Esophagus muscularis mucosa (tissue), 4 donors: ENCODE data around the gene ZFP91. TPM values are rescaled to one million over a fixed set of nuclear protein-coding genes. Genes with fewer than 3 reads are reported as not detected.

Source experiments
- DNase-seq: peaks from one replicate; pipeline ENCODE4 v3.0.0-alpha.2; 2017; ENCODE audit errors: extremely low spot score
- H3K27ac ChIP-seq, 4 donors: fragments of 200-600 bp; sonication (generic); replicated peaks in 1 of 4; 1 replicate in 3 of 4; 2 replicates in 1 of 4; pipeline ENCODE4 v1.5.1; 2016 to 2019; ENCODE audit warnings: mild to moderate bottlenecking in 1 of 4
- H3K27me3 ChIP-seq, 4 donors: fragments of 200-600 bp; sonication (generic); one replicate each; pipeline versions ENCODE4 v1.5.1 to v1.6.0; 2016 to 2019
- H3K36me3 ChIP-seq, 4 donors: fragments of 200-600 bp; sonication (generic); one replicate each; pipeline ENCODE4 v1.5.1; 2016 to 2019
- H3K4me1 ChIP-seq, 4 donors: fragments of 200-600 bp; sonication (generic); one replicate each; pipeline ENCODE4 v1.5.1; 2016 to 2019
- H3K4me3 ChIP-seq, 4 donors: fragments of 200-600 bp; sonication (generic); 1 replicate in 2 of 4; 2 replicates in 2 of 4; pipeline ENCODE4 v1.5.1; 2016 to 2019; ENCODE audit warnings: mild to moderate bottlenecking in 4 of 4, moderate library complexity in 1 of 4
- H3K9me3 ChIP-seq, 4 donors: fragments of 200-600 bp; sonication (generic); 1 replicate in 3 of 4; 2 replicates in 1 of 4; pipeline ENCODE4 v1.5.1; 2016 to 2019
- EP300 ChIP-seq: sonication (generic); formaldehyde crosslinking; IDR thresholded peaks from one replicate; pipeline ENCODE4 v1.6.1; 2017; ENCODE audit warnings: antibody characterized with exemption
- POLR2A ChIP-seq: fragments of 450-650 bp; IDR thresholded peaks from one replicate; pipeline ENCODE4 v1.6.1; 2017; ENCODE audit warnings: antibody characterized with exemption, moderate library complexity, mild to moderate bottlenecking, low read depth
- POLR2AphosphoS5 ChIP-seq, 2 donors: sonication (generic); formaldehyde crosslinking; IDR thresholded peaks; one replicate each; pipeline ENCODE4 v1.6.1; 2017; ENCODE audit warnings: antibody characterized with exemption in 2 of 2
- WGBS: methylation state at CpG from one replicate; pipeline ENCODE4 v1.1.5; 2018; 5-methylcytosine and 5-hydroxymethylcytosine counted together
- intact Hi-C: fragments of 100-400 bp; cut with DNase I; formaldehyde crosslinking; loops from one replicate; pipeline ENCODE4 v1.15.1; 2023
- total RNA-seq, 4 donors: library from RNA; depleted of rRNA; stranded (reverse); fragments of >200 nt; gene quantifications; one replicate each; pipeline versions ENCODE4 v1.1.0 to v1.2.1, GENCODE V29; 2016
- TF ChIP-seq, protein P1 (sequence below), 3 experiments: fragments of 200-600 bp in 2 of 3; fragments of 450-650 bp in 1 of 3; sonication (generic) in 2 of 3; IDR thresholded peaks; one replicate each; pipeline ENCODE4 v1.5.1; 2017 to 2019; ENCODE audit warnings: antibody characterized with exemption in 3 of 3, mild to moderate bottlenecking in 2 of 3, moderate library complexity in 1 of 3

Gene ZFP91
- total RNA-seq, 4 donors from 2014 or later, result 71.1 to 90.2 (median 77.7) TPM

DNA sequence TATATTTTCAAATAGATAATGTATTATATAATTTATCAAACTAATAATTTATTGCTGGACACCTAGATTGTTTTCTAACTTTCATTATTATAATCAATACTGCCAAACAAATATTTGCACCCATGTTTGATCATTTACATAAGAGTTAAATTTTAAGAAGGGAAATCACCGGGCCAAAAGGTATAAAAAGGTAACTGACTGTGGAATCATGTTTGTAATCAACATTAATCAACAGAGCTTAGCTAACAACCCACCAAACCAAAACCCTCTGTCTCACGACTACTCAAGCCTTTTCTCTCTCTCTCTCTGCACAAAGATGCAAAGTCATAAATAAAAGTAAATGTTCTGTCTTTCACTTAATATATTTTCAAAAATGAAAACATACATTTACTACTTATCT is 18.0 kb upstream of the ZFP91 start:
- Histone ChIP-seq H3K9me3 (no peaks in the 10 kb centered on the region), H3K27me3 (no peaks in the 10 kb centered on the region), H3K27ac (no peak overlapping the region), H3K4me3 (no peak overlapping the region), H3K4me1 (no peaks in the 10 kb centered on the region), H3K36me3 (peaks cover 4 to 36% (median 15%) of the 10 kb centered on the region in 4 donors)
- DNase-seq, result no peak
- TF ChIP-seq EP300 (no peak), POLR2AphosphoS5 (IDR thresholded peaks at IDR 0.05) (no peak), POLR2A (no peak)
- TF ChIP-seq, protein P1, sequence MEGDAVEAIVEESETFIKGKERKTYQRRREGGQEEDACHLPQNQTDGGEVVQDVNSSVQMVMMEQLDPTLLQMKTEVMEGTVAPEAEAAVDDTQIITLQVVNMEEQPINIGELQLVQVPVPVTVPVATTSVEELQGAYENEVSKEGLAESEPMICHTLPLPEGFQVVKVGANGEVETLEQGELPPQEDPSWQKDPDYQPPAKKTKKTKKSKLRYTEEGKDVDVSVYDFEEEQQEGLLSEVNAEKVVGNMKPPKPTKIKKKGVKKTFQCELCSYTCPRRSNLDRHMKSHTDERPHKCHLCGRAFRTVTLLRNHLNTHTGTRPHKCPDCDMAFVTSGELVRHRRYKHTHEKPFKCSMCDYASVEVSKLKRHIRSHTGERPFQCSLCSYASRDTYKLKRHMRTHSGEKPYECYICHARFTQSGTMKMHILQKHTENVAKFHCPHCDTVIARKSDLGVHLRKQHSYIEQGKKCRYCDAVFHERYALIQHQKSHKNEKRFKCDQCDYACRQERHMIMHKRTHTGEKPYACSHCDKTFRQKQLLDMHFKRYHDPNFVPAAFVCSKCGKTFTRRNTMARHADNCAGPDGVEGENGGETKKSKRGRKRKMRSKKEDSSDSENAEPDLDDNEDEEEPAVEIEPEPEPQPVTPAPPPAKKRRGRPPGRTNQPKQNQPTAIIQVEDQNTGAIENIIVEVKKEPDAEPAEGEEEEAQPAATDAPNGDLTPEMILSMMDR (IDR thresholded peaks at IDR 0.05), result no peak
- WGBS, result 77% methylated on average over 2 of the region's 2 CpGs
- intact Hi-C loops, result loop anchor here (10.0 kb wide), 1 partner anchor 114 kb away; no protein-coding TSS in a partner anchor

DNA sequence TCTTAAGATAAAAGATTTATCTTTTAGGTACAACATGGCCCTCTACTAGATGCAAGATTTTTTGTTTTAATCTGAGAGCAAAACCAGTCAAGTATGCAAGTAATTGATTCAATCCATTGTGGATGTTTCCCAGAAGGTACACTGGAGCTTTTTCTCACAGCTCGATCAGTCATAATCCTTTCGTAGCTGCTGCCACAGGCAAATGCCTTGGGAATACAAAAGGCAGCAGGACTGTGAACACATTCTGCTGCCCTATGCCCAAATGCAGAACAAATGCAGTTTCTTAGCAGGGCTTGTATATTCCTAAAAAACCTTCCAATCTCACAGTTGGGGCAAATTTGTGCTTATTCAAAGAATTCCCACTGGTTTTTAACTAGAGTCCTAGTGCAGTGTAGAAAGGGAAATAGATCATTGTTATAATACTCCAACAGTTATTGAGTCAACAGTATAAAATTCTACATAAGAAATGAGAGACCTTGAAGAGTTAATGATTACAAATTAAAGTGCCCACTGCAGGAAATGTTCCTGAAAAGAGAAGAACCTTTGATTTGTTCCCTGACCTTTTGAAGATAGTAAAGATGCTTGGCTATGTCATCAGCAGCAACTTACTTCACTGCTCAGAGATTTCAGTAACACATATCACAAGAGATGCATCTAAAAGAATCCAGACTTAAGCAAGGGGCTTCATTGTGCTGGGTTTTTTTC is 17.3 kb upstream of the ZFP91 start:
- Histone ChIP-seq H3K4me1 (no peaks in the 10 kb centered on the region), H3K9me3 (no peaks in the 10 kb centered on the region), H3K4me3 (no peak overlapping the region), H3K27ac (no peak overlapping the region), H3K36me3 (peaks cover 4 to 36% (median 15%) of the 10 kb centered on the region in 4 donors), H3K27me3 (no peaks in the 10 kb centered on the region)
- 78% methylated on average over 2 of the region's 2 CpGs for WGBS
- TF ChIP-seq EP300, result no peak
- no peak for TF ChIP-seq POLR2AphosphoS5 (IDR thresholded peaks at IDR 0.05)
- TF ChIP-seq, protein P1 (IDR thresholded peaks at IDR 0.05), result no peak
- TF ChIP-seq POLR2A, result no peak
- no peak for DNase-seq
- intact Hi-C loops, result loop anchor here (10.0 kb wide), 1 partner anchor 113 kb away; no protein-coding TSS in a partner anchor

DNA sequence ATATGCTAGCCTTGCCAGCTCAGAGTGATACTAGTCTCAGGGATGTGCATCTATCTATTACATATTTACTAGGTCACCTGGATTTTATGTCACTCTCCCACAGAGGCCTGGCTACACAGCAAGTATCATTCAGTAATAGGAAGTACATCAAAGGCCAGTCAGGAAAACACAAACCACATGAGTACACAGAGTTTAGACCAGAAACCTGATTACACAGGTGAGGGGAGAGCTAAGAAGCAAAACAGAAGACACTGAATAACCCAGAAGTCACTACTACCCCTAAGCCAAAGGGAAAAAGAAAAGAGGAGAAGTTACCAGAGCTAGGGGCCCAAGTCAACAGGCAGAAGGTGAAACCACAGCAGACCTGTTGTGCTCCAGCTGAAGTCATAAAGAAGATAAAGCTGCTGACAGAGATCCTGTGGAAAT is 16.5 kb upstream of the ZFP91 start:
- H3K27me3 ChIP-seq, result no peaks in the 10 kb centered on the region
- intact Hi-C loops, result loop anchor here (10.0 kb wide), 1 partner anchor 112 kb away; no protein-coding TSS in a partner anchor
- no peaks in the 10 kb centered on the region for H3K9me3 ChIP-seq
- H3K27ac ChIP-seq, result no peak overlapping the region
- no peaks in the 10 kb centered on the region for H3K4me1 ChIP-seq
- H3K36me3 ChIP-seq, result peaks cover 4 to 36% (median 17%) of the 10 kb centered on the region in 4 donors
- DNase-seq, result no peak
- TF ChIP-seq EP300 (no peak), POLR2AphosphoS5 (IDR thresholded peaks at IDR 0.05) (no peak), POLR2A (no peak)
- TF ChIP-seq, protein P1 (IDR thresholded peaks at IDR 0.05), result no peak
- no peak overlapping the region for H3K4me3 ChIP-seq

DNA sequence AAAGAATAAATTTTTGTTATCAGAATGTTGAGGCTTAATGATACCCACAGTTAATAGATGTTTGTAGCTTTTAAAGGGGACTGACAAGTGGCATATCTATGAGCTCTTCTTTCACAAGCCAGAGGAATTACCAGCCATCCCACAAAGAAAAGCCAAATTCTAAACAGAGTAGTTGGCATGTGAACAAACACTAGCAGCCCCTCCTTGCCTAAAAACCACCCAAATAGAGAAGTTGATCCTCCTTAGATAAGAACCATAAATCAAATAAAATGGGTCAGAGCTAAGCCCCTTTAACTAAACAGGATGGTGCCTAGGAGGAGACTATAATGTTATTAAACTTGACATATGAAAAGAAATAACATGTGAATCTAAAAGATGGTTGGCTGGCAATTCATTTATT is 14.6 kb upstream of the ZFP91 start:
- intact Hi-C loops, result loop anchor here (10.0 kb wide), 1 partner anchor 111 kb away; no protein-coding TSS in a partner anchor
- H3K36me3 ChIP-seq, result peaks cover 5 to 44% (median 20%) of the 10 kb centered on the region in 4 donors
- H3K27me3 ChIP-seq, result no peaks in the 10 kb centered on the region
- H3K9me3 ChIP-seq, result no peaks in the 10 kb centered on the region
- H3K4me1 ChIP-seq, result peaks cover 0 to 6% (median 0%) of the 10 kb centered on the region in 4 donors
- no peak overlapping the region for H3K4me3 ChIP-seq
- TF ChIP-seq EP300 (no peak), POLR2A (no peak), POLR2AphosphoS5 (IDR thresholded peaks at IDR 0.05) (no peak)
- TF ChIP-seq, protein P1 (IDR thresholded peaks at IDR 0.05), result no peak
- no peak for DNase-seq
- no peak overlapping the region for H3K27ac ChIP-seq
